Transverse colon (tissue), 4 donors: ENCODE data around the gene VPS13D. TPM values are rescaled to one million over a fixed set of nuclear protein-coding genes. Genes with fewer than 3 reads are reported as not detected.
A peak's percentile ranks its signal among the peaks of the same experiment; 100 is the strongest.

Source experiments
- DNase-seq: peaks from one replicate; pipeline ENCODE4 v3.0.0-alpha.2; 2019
- H3K27ac ChIP-seq, 4 donors: fragments of 200-600 bp; sonication (generic); 2 replicates each; pipeline ENCODE4 v1.5.1; 2016 to 2018; ENCODE audit warnings: inconsistent platforms in 4 of 4
- H3K27me3 ChIP-seq: fragments of 200-600 bp; sonication (generic); 2 replicates; pipeline ENCODE4 v1.5.1; 2017; ENCODE audit warnings: inconsistent platforms
- H3K36me3 ChIP-seq, 4 donors: fragments of 200-600 bp; sonication (generic); 2 replicates each; pipeline ENCODE4 v1.5.1; 2017 to 2019; ENCODE audit warnings: inconsistent platforms in 4 of 4
- H3K4me1 ChIP-seq, 4 donors: fragments of 200-600 bp; sonication (generic); 2 replicates each; pipeline ENCODE4 v1.5.1; 2017 to 2020; ENCODE audit warnings: inconsistent platforms in 4 of 4
- H3K4me3 ChIP-seq, 4 donors: fragments of 200-600 bp; sonication (generic); 1 replicate in 1 of 4; 2 replicates in 3 of 4; pipeline versions ENCODE4 v1.5.1 to v1.6.1; 2017 to 2019; ENCODE audit warnings: inconsistent platforms in 4 of 4
- H3K9me3 ChIP-seq, 2 donors: fragments of 200-600 bp; sonication (generic); 2 replicates each; pipeline ENCODE4 v1.5.1; 2017 to 2019; ENCODE audit warnings: inconsistent platforms in 2 of 2
- CTCF ChIP-seq, 5 experiments: fragments of 200-600 bp in 3 of 5; fragments of 450-650 bp in 2 of 5; sonication (generic) in 3 of 5; IDR thresholded peaks; 1 replicate in 2 of 5; 2 replicates in 3 of 5; pipeline ENCODE4 v1.5.1; 2016 to 2017; ENCODE audit warnings: antibody characterized with exemption in 5 of 5, inconsistent platforms in 3 of 5, mild to moderate bottlenecking in 2 of 5, moderate library complexity in 1 of 5
- EP300 ChIP-seq: sonication (generic); formaldehyde crosslinking; IDR thresholded peaks from one replicate; pipeline ENCODE4 v1.6.1; 2017; ENCODE audit warnings: antibody characterized with exemption, low read depth
- POLR2A ChIP-seq: fragments of 450-650 bp; IDR thresholded peaks from one replicate; pipeline ENCODE4 v1.6.1; 2016; ENCODE audit warnings: antibody characterized with exemption, mild to moderate bottlenecking, moderate library complexity
- POLR2AphosphoS5 ChIP-seq, 3 donors: sonication (generic); formaldehyde crosslinking; IDR thresholded peaks; one replicate each; pipeline ENCODE4 v1.6.1; 2016; ENCODE audit warnings: antibody characterized with exemption in 3 of 3
- WGBS, 2 donors: methylation state at CpG; one replicate each; pipeline ENCODE4 v1.1.5; 2018; ENCODE audit warnings: low coverage in 1 of 2; 5-methylcytosine and 5-hydroxymethylcytosine counted together
- in situ Hi-C, 4 donors: fragments of 200-750 bp; cut with MboI; loops; one replicate each; pipeline versions ENCODE4 v1.15.0 to v1.15.1; 2017; ENCODE audit warnings: low sequenced_read_pairs in 3 of 4, low pct_ligation_motif_present in 1 of 4, low pct_unique_long_range_greater_than_20kb in 1 of 4
- intact Hi-C: fragments of 100-400 bp; cut with DNase I; formaldehyde crosslinking; loops from one replicate; pipeline ENCODE4 v1.15.1; 2023; ENCODE audit warnings: low total_unique reads
- total RNA-seq, 4 donors: library from RNA; depleted of rRNA; stranded (reverse); fragments of >200 nt; gene quantifications; one replicate each; pipeline ENCODE4 v1.1.0, GENCODE V29; 2016

VPS13D gene
- total RNA-seq, 4 donors from 2014 or later = 101 to 136 (median 116) TPM

- peaks cover 34 to 72% (median 42%) of the 10 kb centered on the region in 4 donors for H3K4me1 ChIP-seq
Measured at GRCh38 chr1:12456979-12457378, 227.1 kb downstream of the VPS13D start.

GRCh38 chr1:12457771-12458170 is 227.9 kb downstream of the VPS13D start:
- no peaks in the 10 kb centered on the region for H3K27me3 ChIP-seq
- 76 to 77% methylated on average over 4 of the region's 4 CpGs for WGBS, 2 donors
- no peaks in the 10 kb centered on the region for H3K9me3 ChIP-seq
- no peak overlapping the region for H3K4me3 ChIP-seq
- no peak for DNase-seq
- peaks cover 40 to 80% (median 47%) of the 10 kb centered on the region in 4 donors for H3K4me1 ChIP-seq
- H3K36me3 ChIP-seq = no peaks in the 10 kb centered on the region
- in situ Hi-C loops = no loop called here
- H3K27ac ChIP-seq = peak overlapping the region; percentile 53 to 58 (median 56)
- intact Hi-C loops = no loop called here
- TF ChIP-seq POLR2AphosphoS5 (IDR thresholded peaks at IDR 0.05) = no peak
- no peak for TF ChIP-seq POLR2A
- TF ChIP-seq CTCF (IDR thresholded peaks at IDR 0.05) = no peak
- TF ChIP-seq EP300 = no peak

More at GRCh38 chr1:12456979-12457378, 227.1 kb downstream of the VPS13D start:
- intact Hi-C loops = no loop called here
- Histone ChIP-seq H3K4me3 (no peak overlapping the region), H3K27me3 (no peaks in the 10 kb centered on the region), H3K27ac (peak overlapping the region; percentile 44 to 63 (median 55)), H3K36me3 (no peaks in the 10 kb centered on the region), H3K9me3 (no peaks in the 10 kb centered on the region)
- TF ChIP-seq EP300 = no peak
- TF ChIP-seq POLR2AphosphoS5 (IDR thresholded peaks at IDR 0.05) = no peak
- TF ChIP-seq CTCF (IDR thresholded peaks at IDR 0.05) = no peak
- no peak for TF ChIP-seq POLR2A
- in situ Hi-C loops = no loop called here
- DNase-seq = no peak
- WGBS, 2 donors = 80 to 84% methylated on average over 1 of the region's 1 CpG

GRCh38 chr1:12458571-12458970 is 228.7 kb downstream of the VPS13D start:
- intact Hi-C loops (no loop called here), in situ Hi-C loops (no loop called here)
- Histone ChIP-seq H3K4me1 (peaks cover 40 to 81% (median 42%) of the 10 kb centered on the region in 4 donors), H3K9me3 (no peaks in the 10 kb centered on the region), H3K27me3 (no peaks in the 10 kb centered on the region), H3K27ac (peak overlapping the region; percentile 53 to 58 (median 56)), H3K36me3 (no peaks in the 10 kb centered on the region), H3K4me3 (no peak overlapping the region)
- no peak for DNase-seq
- TF ChIP-seq EP300 (no peak), POLR2AphosphoS5 (IDR thresholded peaks at IDR 0.05) (no peak), CTCF (IDR thresholded peaks at IDR 0.05) (no peak), POLR2A (no peak)
- 42% methylated on average over 1 of the region's 1 CpG; no CpG with 5 or more reads in 1 of the 2 donors for WGBS, 2 donors

- WGBS, 2 donors = 93 to 94% methylated on average over 2 to 6 of the region's 6 CpGs
- intact Hi-C loops (no loop called here), in situ Hi-C loops (no loop called here)
- Histone ChIP-seq H3K4me1 (peaks cover 32 to 74% (median 37%) of the 10 kb centered on the region in 4 donors), H3K4me3 (no peak overlapping the region), H3K9me3 (no peaks in the 10 kb centered on the region), H3K27me3 (no peaks in the 10 kb centered on the region), H3K27ac (peak overlapping the region; percentile 69 to 82 (median 78)), H3K36me3 (no peaks in the 10 kb centered on the region)
- TF ChIP-seq EP300 = no peak
- TF ChIP-seq POLR2A = no peak
- no peak for TF ChIP-seq CTCF (IDR thresholded peaks at IDR 0.05)
- TF ChIP-seq POLR2AphosphoS5 (IDR thresholded peaks at IDR 0.05) = no peak
- no peak for DNase-seq
Measured at GRCh38 chr1:12460121-12460520, 230.3 kb downstream of the VPS13D start.
